Measurements from ENCODE around the gene ACTBL2. TPM values are rescaled to one million over a fixed set of nuclear protein-coding genes. Genes with fewer than 3 reads are reported as not detected.

Gene ACTBL2
- total and polyA plus RNA-seq, 4 donors: 0.04 to 0.29 (median 0.09) TPM; not detected in 1

DNA sequence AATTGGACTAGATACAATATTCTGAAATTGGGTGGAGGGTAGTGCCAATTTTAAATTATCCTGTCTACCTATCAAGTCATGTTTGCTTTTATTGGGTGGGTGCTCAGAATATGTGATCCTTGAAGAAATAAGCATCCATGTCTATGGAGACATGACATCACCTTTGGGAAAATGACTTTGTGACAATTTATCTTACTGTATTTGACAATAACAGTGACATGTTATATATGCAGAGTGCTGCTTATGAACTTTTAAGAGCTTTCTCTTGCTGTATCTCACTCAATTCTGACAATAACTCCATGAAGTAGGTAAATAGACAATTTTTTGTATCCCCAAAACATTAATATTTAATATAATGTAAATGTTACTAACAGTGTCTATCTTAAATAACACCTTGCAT lies 15.1 kb upstream of the ACTBL2 start:
- no peaks in the 10 kb centered on the region for H3K9me3 ChIP-seq (ENCODE audit: control insufficient read depth in 4 of 4, insufficient read depth in 3 of 4, low read length in 3 of 4)
- H3K27ac ChIP-seq (ENCODE audit: low read depth in 1 of 2, low read length in 1 of 2): no peak overlapping the region
- H3K27me3 ChIP-seq (ENCODE audit: control insufficient read depth in 3 of 3, insufficient read depth in 3 of 3, low read length in 2 of 3): no peaks in the 10 kb centered on the region
- TF ChIP-seq, protein P1, sequence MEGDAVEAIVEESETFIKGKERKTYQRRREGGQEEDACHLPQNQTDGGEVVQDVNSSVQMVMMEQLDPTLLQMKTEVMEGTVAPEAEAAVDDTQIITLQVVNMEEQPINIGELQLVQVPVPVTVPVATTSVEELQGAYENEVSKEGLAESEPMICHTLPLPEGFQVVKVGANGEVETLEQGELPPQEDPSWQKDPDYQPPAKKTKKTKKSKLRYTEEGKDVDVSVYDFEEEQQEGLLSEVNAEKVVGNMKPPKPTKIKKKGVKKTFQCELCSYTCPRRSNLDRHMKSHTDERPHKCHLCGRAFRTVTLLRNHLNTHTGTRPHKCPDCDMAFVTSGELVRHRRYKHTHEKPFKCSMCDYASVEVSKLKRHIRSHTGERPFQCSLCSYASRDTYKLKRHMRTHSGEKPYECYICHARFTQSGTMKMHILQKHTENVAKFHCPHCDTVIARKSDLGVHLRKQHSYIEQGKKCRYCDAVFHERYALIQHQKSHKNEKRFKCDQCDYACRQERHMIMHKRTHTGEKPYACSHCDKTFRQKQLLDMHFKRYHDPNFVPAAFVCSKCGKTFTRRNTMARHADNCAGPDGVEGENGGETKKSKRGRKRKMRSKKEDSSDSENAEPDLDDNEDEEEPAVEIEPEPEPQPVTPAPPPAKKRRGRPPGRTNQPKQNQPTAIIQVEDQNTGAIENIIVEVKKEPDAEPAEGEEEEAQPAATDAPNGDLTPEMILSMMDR (IDR thresholded peaks at IDR 0.05; ENCODE audit: control extremely low read depth, extremely low read depth): no peak
- H3K36me3 ChIP-seq (ENCODE audit: control insufficient read depth in 4 of 4, insufficient read depth in 4 of 4, low read length in 4 of 4): no peaks in the 10 kb centered on the region
- peaks cover 2 to 21% (median 10%) of the 10 kb centered on the region in 5 donors for H3K4me1 ChIP-seq (ENCODE audit: control insufficient read depth in 5 of 5, insufficient read depth in 5 of 5, low read length in 5 of 5)
- H3K4me3 ChIP-seq: no peak overlapping the region
- ATAC-seq (ENCODE audit: insufficient read depth, low FRiP score) (no peak), DNase-seq (no peak)
- H3K9ac ChIP-seq (ENCODE audit: insufficient read depth in 1 of 2, low read length in 2 of 2): no peak overlapping the region

DNA sequence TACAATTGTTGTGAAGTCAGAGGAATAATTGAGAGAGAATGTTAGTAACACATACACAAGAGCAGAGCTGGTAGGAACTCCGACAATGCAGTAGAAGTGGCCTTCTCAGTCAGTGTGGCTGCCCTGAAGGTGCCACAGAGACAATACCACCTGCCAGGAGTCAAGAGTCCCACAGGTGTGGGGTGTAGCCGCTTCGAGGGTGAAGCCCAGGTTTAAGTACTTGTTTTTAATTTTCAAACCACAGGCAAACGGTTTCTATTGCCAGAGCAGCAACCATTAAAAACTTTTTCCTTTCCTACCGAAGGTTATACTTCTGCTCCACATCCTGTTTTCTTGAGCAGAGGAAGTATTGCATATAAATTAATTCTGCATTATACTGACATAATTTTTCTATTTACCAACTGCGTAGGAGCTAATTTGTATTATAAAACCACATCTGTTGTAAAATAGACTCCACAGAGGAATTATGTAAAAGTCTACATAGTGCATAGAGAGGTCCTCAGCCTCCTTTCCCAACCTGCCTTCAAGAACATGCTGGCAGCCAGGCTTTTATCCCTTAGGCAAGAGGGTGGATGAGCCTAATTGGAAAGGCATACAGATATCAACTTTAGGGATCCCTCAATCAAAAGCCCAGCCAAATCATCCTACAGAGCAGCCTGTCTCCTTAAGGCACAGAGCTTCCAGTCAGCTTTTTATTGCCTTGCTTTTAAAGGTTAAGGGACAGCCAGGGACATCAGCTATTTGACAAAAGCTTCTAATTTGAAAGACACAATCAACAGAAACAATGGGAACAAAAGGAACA lies 12.9 kb upstream of the ACTBL2 start:
- H3K9ac ChIP-seq (ENCODE audit: insufficient read depth in 1 of 2, low read length in 2 of 2): no peak overlapping the region
- ATAC-seq (ENCODE audit: insufficient read depth, low FRiP score) (no peak), DNase-seq (no peak)
- H3K4me3 ChIP-seq: no peak overlapping the region
- TF ChIP-seq, protein P1 (IDR thresholded peaks at IDR 0.05; ENCODE audit: control extremely low read depth, extremely low read depth): no peak
- H3K4me1 ChIP-seq (ENCODE audit: control insufficient read depth in 5 of 5, insufficient read depth in 5 of 5, low read length in 5 of 5): peaks cover 0 to 4% (median 0%) of the 10 kb centered on the region in 5 donors
- H3K27ac ChIP-seq (ENCODE audit: low read depth in 1 of 2, low read length in 1 of 2): peak overlapping the region in 1 of 2 donors; percentile 37
- H3K27me3 ChIP-seq (ENCODE audit: control insufficient read depth in 3 of 3, insufficient read depth in 3 of 3, low read length in 2 of 3): no peaks in the 10 kb centered on the region
- H3K9me3 ChIP-seq (ENCODE audit: control insufficient read depth in 4 of 4, insufficient read depth in 3 of 4, low read length in 3 of 4): no peaks in the 10 kb centered on the region
- H3K36me3 ChIP-seq (ENCODE audit: control insufficient read depth in 4 of 4, insufficient read depth in 4 of 4, low read length in 4 of 4): no peaks in the 10 kb centered on the region
- 16 to 27% methylated on average over 6 of the region's 6 CpGs for WGBS, 2 donors

DNA sequence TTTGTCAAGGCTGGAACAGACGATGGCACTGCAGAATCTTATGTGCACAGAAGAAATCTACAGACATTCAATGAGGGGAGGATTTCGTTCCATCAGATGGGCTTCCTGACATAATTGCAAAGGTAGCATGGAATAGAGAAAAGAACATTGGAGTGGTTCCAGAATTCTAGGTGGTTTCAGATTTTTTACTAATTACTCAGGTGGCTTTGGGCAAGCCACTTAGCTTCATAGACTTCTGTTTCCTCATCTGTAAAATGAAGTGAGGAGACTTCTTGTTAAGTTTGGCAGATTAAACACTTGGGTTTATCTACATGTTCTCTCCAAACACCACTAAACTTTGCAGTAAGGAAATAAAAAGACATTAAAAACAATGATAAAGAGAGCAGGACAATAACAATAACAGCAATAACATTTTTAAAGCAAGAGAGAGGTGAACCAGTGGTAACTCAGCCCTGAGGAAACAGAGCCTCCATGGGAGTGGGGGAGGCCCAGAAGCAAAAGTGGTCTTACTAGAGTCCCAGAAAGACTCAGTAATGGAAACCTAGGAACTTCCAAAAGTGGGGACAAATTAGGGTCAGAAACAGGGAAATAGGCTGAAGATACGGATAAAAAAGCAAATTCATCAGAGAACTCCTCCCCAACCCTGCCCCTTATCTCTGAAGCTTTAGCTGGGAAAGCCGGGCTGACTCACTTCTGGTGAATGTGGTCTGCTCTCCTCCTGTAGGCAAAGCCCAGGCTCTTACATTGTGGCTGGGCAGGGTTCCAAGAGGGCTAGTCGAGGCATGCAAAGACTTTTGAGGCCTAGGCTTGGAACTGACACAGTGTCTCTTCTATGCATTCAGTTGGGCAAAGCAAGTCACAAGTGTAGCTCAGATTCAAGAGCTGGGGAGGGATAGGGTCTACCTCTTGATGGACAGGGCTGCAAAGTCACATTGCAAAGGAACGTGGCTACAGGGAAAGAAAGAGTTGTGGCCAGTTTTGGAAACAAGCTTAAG lies 11.8 kb upstream of the ACTBL2 start:
- 40 to 49% methylated on average over 6 of the region's 6 CpGs for WGBS, 2 donors
- no peaks in the 10 kb centered on the region for H3K27me3 ChIP-seq (ENCODE audit: control insufficient read depth in 3 of 3, insufficient read depth in 3 of 3, low read length in 2 of 3)
- H3K36me3 ChIP-seq (ENCODE audit: control insufficient read depth in 4 of 4, insufficient read depth in 4 of 4, low read length in 4 of 4): no peaks in the 10 kb centered on the region
- no peaks in the 10 kb centered on the region for H3K9me3 ChIP-seq (ENCODE audit: control insufficient read depth in 4 of 4, insufficient read depth in 3 of 4, low read length in 3 of 4)
- TF ChIP-seq, protein P1 (IDR thresholded peaks at IDR 0.05; ENCODE audit: control extremely low read depth, extremely low read depth): no peak
- no peak overlapping the region for H3K4me3 ChIP-seq
- H3K4me1 ChIP-seq (ENCODE audit: control insufficient read depth in 5 of 5, insufficient read depth in 5 of 5, low read length in 5 of 5): peaks cover 0 to 4% (median 0%) of the 10 kb centered on the region in 5 donors
- no peak overlapping the region for H3K9ac ChIP-seq (ENCODE audit: insufficient read depth in 1 of 2, low read length in 2 of 2)
- peak in 1 of 3 donors; percentile 43 for DNase-seq
- ATAC-seq (ENCODE audit: insufficient read depth, low FRiP score): peak; percentile 82
- H3K27ac ChIP-seq (ENCODE audit: low read depth in 1 of 2, low read length in 1 of 2): no peak overlapping the region

All from lung (tissue), 12 donors.